Forelimb muscle (tissue), 1 donor: Measurements from ENCODE around the gene PRDX3. TPM values are rescaled to one million over a fixed set of nuclear protein-coding genes. Genes with fewer than 3 reads are reported as not detected.
A peak's percentile ranks its signal among the peaks of the same experiment; 100 is the strongest.
"Not testable (repeated sequence)": the region's sequence is repeated elsewhere in the genome, so short reads cannot be mapped to it uniquely, and the experiment has no call there.

Experiments
- DNase-seq: peaks from one replicate; pipeline ENCODE4 v3.0.0-alpha.2; 2013; ENCODE audit warnings: low read depth
- polyA plus RNA-seq: library from polyadenylated mRNA; unstranded; fragments of 120-200 nt; gene quantifications from one replicate; pipeline ENCODE4 v1.2.1, GENCODE V29; 2013; ENCODE audit not compliant: insufficient read length

Gene PRDX3
- polyA plus RNA-seq, 1 donor, result 142 TPM

DNA sequence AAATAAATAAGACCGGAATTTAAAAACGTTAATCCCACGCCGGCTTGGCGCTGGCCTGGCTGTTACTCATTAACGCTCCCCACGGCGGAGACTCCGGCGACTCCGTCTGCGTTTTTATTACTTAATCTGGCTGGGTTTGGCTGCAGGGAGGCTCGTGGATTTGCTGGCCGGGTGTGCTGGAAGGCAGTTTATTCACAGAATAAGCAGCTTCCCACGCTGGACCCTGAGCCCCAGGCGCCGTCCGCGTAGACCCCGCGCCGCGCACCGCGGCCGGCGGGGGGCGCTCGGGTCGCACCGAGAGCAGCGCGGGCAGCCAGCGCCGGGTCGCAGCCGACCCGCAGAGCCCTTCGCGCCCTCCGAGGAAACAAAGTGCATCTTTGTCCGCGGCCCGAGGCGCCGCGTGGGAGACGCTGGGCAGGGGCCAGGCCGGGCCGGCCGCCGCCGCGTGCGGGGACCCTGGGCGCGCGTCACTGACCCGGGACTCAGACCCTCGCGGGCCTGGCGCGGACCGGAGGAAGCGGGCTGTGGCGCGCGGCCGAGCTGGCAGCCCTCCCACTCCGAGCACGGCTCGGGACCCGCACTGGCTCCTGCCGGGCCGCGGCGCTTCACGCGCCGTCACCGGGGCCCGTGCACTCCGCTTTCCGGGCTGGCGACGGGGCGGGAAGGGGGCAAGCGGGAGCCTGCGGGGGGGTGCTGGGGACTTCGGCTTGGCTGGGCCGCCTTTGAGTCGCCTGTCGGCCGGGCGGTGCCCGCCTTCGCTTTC is 28.2 kb upstream of the PRDX3 start:
- DNase-seq, result no peak

DNA sequence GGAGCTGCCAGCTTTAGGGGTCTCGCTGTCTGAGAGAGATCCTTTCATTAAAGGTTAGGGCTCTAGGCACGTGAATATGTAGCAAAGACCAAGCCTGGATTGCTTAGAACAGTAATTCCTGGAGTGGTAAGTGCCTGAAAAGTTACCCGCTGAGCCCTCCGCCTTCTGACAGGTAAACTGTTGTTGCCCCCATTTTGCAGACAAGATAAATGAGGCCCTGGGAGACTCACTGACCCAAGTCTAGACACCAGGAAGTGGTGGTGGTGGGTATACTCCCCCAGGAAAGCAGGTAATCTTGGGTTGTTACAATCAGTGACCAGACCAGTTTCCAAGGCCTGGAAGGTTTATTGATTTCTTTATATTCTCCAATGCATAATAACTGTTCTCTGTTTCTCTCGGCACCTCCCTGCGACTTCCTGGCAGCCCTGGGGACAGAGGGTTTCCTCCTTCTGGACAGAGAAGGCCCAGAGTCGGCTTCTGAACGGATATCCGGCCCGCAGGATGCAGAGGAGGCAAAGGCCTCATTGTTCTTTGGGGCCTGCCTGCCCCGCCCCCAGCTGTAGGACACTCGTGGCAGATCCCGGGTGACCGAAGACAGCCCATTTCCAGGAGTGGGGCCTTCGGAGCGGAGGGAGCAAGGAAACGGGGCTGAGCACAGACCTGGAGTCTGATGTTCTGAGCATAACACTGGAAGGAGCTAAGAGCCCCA is 27.4 kb upstream of the PRDX3 start:
- DNase-seq, result no peak

DNA sequence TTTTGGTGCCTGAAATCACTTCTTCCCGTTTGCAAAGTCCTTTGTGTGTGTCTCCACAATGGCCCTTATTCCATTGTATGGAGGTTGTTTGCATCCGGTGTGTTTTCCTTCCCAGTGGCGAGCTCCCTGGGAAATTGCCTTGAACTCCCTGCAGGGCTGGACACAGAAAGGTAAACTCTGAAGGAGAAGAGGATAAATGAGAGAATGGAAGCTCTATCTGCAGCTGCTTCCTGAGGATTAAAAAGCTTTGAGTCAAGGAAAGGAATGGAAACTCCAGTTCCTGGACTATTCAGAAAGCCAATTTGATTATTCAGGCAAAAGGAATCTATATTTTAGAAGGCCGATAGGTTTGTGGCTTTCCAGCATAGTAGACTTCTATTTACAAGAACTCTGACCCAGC is 24.4 kb upstream of the PRDX3 start:
- DNase-seq, result no peak

DNA sequence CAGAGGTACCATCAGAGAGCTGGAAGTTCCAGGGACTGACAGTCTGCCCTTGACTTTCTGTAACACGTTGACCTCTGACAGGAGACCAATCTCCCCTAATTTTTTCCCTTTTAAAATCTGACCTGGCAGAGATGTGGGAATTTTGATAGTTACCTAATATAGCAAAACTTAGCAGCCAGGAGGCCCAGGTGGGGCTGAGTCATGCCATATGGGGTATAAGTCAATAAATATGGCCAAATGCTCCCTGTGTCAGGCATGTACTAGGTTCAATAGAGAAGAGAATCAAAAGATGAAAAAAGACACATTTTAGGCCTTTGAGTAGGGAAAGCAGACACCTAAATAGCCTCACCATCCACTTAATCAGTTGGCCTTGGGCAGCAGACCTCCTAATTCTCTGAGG is 22.6 kb upstream of the PRDX3 start:
- no peak for DNase-seq

DNA sequence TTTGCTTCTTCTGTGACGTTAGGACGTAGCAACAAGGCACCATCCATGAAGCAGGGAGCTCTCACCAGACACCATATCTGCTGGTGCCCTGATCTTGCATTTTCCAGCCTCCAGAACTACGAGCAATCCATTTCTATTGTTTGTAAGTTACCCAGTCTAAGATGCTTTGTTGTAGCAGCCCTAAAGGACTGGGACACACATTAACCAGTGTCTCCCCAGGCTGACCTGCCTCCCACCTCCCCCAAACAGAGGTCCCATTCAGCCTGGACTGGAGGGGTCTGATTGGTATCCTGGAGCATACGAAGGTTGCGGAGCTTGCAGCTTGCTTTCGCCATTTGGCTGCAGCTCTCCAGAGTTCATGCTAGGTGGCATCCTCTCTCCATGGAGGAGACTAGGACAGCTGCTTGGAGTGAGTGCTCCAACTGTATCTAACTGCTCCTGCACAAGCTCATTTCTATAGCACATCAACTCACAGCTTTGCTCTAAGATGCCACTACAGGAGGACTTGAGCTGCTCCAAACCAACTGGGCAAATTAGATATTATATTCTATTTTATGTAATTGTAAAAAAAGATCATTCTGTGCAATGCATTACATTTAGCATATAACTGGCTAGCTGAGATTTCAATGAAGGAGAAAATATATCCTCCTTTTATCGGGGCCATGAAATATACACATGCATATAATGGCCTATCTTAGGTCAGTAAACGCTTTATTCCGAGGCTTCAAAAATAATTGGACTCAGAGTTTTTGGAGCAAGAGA is 20.8 kb upstream of the PRDX3 start:
- DNase-seq, result peak; percentile 77

DNA sequence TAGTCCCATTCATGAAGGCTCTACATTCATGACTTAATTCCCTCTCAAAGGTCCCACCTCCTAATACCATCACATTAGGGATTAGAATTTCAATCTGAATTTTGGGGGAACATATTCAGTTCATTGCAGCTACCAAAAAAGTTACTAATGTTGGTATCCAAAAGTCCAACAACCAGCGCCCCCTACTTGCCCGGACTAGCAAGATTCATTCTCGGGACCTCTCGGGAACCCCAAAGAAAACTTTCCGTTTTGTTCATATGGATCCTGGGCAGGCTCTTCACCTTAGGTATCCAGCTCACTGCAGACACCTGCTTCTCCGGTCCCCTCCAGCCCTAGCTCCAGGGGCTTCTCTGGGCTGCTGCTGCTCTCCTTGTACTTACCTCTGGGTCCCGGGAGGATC is 19.8 kb upstream of the PRDX3 start:
- no peak for DNase-seq

DNA sequence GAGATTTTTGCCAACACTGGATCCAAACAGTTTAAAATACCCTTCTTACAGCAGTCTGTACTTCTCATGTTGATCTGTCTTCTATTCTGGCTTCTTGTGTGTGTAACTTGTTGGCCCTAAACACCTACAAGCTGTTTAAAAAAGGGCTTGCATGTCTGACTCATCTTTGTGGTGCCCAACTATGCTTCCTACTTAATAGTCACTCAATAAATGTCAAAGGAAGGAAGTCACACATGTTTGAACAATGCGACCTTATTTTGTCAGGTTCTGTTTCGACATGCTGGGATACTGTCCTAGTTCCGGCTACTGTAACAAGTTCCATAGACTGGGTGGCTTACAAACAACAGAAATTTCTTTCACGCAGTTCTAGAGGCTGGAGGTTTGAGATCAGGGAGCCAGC is 19.3 kb upstream of the PRDX3 start:
- DNase-seq, result no peak

DNA sequence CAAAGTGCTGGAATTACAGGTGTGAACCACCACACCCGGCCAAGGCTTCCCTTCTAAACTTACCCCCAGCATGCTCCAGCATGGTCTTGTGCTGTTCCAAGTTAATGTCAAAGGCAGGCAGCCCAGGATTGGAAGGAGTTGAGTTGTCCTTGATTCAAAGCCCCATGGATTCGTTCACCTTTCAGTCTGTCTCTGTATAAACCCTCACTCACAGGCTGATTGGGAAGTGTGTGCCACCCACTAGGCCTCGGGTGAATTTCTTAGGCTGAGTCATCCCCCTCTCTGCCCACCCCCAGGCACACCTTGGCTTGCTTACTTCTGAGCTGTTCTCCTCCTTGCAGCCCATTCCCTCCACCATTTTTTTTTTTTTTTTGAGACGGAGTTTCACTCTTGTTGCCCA is 13.3 kb upstream of the PRDX3 start:
- no peak for DNase-seq

DNA sequence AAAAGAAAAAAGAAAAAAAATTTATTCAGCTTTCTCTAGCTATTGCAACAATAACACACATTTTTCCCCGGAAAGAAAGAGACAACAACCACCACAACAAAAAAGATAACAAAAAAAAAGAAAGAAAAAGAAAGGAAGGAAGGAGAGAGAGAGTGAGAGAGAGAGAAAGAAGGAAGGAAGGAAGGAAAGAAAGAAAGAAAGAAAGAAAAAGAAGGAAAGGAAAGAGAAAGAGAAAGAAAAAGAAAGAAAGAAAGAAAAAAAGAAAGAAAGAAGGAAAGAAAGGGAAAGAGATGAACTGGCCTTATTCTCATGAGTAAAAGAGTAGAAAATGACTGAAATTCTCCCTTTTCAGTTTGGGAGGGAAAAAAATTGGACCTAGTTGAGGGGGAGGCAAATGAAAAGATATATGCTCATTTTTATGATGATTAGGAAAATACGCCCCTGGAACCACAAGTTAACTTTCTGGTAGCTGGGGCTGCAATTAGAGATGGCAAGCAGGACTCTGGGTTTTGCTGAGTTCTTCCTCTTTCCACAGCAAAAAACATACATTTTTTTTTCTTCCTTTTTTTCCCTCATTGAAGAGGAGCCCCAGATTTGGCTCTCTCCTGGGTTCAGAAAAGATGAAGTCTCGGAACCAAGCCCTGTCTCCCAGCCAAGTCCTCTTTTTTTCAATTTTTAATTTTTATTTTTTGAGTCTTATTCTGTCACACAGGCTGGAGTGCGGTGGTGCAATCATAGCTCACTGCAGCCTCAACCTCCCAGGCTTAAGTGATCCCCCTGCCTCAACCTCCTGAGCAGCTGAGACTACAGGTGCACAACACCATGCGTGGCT is 12.6 kb upstream of the PRDX3 start:
- DNase-seq, result no peak

DNA sequence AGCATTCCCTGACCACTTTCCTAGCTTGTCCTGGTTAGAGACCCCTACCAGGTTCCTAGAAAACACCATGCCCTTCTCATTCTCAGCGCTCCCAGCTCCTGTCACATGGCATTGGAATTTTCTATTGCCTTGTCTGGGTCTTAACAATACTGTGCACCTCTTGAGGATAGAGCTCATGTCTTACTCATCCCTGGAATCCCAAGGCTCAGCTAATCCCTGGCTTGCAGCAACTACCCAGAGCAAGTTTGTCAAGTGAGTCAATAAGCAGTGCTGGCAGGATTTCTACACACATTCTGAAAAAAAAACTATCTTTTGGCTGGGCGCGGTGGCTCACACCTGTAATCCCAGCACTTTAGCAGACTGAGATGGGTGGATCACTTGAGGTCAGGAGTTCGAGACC is 11.7 kb upstream of the PRDX3 start:
- no peak for DNase-seq

DNA sequence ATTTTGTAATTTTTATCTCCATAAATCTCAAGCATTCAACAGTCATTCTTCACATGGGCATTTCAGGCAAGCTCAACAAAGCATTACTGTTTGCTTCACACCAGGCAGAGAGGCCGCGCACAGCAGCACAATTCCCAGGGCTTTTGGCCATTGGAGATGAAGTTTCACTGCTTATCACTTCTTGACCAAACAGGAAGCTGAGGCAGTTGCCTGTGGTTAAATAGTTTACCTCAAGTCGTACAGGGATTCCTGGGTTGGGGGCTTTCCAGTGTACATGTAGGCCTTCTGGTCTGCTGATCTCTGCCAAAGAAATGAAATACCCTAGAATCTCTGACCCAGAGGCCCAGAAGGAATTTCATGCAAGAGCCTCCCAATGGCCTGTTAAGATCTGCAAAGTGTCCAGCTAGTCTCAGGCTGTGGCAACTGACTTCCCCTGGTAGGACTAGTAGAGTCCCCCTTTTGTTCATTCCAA is 11.2 kb upstream of the PRDX3 start:
- DNase-seq, result no peak

DNA sequence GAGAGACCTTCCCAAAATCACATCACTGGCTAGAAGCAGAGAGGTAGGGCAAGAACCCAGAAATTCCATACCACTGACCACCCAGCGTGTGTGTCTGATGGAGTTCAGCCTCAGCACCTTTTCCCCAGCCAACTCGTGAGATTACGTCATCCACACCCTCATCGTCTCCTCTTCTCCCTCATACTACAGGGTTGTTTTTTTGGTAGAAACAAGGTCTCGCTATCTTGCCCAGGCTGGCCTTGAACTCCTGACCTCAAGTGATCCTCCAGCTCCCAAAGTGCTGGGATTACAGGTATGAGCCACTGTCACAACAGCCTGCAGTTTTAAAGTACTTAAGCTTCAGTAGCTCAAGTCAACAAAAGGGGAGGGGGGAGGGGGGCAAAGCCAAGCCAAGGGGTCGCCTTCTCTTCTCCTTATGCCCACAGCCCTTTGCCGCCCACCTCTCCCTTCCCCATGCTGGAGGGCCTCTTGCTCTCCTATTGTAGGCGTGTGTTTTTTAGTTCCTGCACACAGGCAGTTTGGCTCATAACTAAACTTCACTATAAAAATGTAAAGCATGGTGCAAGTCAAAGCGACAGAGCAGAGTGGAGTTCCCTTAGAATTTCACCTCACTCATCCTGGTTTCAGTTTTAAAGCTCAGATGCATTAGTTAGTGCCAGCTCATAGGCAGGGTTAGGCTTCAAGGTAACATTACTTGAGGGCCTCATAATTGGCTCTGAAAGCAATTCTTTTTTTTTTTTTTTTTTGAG is 5.2 kb upstream of the PRDX3 start:
- no peak for DNase-seq

DNA sequence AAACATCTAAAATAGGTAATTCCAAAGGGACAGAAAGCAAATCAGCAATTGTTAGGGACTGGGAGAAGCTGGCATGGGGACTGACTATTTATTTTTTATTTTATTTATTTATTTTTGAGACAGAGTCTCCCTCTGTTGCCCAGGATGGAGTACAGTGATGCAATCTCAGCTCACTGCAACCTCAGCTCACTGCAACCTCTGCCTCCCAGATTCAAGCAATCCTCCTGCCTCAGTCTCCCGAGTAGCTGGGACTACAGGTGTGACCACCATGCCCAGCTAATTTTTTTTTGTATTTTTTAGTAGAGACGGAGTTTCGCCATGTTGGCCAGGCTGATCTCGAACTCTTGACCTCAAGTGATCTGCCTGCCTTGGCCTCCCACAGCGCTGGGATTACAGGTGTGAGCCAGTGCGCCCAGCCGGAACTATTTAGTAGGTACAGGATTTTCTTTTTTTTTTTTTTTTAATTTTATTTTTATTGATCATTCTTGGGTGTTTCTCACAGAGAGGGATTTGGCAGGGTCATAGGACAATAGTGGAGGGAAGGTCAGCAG is 2.3 kb upstream of the PRDX3 start:
- DNase-seq, result not testable (repeated sequence)

DNA sequence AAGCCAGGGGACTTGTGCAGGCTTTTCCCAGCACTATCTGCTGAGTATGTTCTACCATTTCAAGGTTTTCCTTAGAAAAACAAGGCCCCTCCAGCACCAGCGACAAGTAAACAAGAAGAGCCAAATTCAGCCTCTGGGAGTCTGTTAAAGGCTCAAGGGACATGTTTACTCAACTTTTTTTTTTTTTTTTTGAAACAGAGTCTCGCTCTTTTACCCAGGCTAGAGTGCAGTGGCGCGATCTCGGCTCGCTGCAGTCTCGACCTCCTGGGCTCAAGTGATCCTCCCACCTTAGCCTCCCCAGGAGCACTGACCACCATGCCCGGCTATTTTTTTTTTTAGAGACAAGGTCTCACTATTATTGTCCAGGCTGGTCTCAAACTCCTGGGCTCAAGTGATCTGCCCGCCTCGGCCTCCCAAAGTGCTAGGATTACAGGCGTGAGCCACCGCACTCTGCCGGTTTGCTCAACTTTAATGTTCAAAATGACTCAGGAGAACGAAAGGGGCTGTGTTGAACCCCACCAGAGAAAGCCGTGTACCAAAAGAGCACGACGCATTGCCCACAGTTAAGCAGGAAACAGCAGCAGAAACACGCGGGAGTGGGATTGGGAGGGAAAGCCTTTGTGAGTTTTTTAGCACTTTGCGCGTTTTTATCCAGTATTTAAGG is 772 bp downstream of the PRDX3 start:
- DNase-seq, result no peak

DNA sequence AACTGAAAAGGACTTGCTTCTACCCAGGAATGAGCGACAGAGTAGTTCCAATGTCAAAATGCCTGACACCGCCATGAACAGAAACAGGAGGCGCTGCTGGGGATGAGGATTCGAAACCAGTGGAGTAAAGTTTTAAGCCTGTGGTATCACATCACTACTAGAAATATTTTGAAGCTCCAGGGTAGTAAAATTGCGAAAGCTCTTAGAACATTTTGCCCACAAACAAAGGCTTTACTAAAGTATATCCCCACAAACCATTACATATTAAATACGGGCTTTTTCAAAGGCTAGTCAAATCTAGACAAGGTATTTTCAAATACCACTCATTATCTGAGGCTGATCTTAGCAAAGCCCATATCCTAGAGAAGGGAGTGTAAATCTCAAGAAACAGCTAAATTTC is 2.4 kb downstream of the PRDX3 start:
- DNase-seq, result no peak

DNA sequence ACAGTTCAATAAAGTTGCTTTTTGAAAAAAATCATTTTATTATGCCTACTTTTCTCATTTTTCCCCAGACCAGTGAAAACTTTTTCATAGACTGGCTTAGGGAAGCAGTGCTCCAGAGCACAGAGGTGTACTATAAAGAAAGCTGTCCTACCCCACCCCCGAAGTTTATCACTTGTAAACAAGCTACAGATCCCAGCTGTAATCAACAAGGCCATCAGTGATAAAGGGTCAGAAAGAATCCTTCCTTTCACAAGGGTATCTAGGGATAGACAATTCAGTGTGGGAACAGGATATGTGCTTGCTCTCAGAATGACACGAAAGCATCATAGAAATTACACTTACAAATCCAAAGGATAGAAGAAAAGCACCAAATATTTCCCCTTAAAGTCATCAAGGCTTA is 4.5 kb downstream of the PRDX3 start:
- no peak for DNase-seq

DNA sequence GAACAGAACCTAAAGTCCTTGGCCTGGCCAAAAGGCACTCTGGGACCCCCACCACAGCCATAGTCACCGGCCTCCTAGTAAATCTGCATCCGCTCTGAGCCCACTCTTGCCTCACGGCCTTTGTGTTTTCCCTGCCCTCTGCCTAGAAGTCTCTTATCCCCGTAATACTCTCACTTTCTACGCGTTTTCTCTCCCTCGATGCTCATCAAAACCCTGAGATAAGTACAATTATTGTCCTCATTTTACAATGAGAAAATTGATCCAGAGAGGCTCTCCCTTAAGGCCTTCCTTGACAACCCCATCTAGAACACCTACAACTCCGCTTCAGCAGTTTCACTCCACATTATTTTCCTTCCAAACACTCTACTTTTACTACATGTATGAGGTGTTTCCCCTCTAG is 11.6 kb downstream of the PRDX3 start:
- DNase-seq, result no peak

DNA sequence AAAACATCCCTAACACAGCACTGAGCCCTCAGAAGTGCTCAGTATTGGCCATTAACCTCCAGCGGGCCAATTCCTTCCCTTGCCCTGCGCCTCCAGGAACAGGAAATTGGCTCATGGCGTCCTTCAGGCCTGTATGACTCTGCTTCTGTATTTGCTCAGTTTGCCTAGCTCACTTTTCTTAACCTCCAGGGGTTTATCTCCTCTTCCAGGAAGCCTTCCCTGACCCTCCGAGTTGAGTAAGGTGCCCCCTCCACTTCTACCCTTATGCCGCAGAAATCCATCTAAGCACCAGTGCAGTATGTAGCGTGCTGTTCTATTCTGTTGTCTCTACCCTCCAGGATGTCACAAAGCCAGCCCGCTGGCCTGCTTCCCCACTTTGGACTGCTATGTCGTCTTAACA is 12.0 kb downstream of the PRDX3 start:
- DNase-seq, result no peak

DNA sequence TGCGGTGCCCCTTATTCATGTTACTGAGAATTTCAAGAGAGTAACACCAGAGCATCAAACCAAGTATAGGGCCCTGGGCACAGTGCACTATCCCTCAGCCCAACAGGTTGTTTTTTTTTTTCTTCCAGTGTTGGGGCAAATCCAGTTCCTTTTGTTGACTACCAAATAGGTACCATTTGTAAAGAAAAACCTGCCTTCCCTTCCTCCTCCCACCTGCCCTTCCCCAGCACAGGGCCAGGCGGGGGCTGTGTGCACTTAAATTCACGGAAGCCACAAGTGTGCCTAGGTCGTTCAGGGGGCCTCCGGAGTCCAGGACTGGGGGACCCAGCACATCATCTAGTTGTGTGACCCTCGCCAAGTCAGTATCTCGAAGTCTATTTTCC is 12.5 kb downstream of the PRDX3 start:
- no peak for DNase-seq
